C4-2B (cell line): ENCODE measurements around the gene CEACAM18.

Experiments
- CTCF ChIP-seq: fragments of 450-650 bp; conservative IDR thresholded peaks from 2 replicates; pipeline ENCODE4 v1.5.1; 2017; ENCODE audit warnings: mild to moderate bottlenecking
- ZFX ChIP-seq: fragments of 450-650 bp; IDR thresholded peaks from 2 replicates; pipeline ENCODE4 v1.6.1; 2017

GRCh38 chr19:51433043-51433442 lies 45.3 kb upstream of the CEACAM18 start:
- no peak for TF ChIP-seq CTCF
- no peak for TF ChIP-seq ZFX
